A673 (cell line): ENCODE measurements around the gene DOK6. TPM values are rescaled to one million over a fixed set of nuclear protein-coding genes. Genes with fewer than 3 reads are reported as not detected.

ENCODE experiments used
- BruUV-seq: library from RNA; stranded (reverse); fragments of 400-500 nt; replicated peaks from 2 replicates; lab custom pipeline; 2021; lab: Mats Ljungman, UMichigan
- CTCF ChIA-PET: fragments of 300-600 bp; sonication (Branson Sonifier 250); formaldehyde crosslinking; loops from one replicate; lab custom pipeline; 2022; ENCODE audit warnings: antibody characterized with exemption; lab: Charles Lee
- POLR2A ChIA-PET: fragments of 300-600 bp; sonication (Branson Sonifier 250); formaldehyde crosslinking; loops from one replicate; lab custom pipeline; 2022; ENCODE audit warnings: antibody characterized with exemption; ENCODE audit not compliant: low non-redundant PET; lab: Charles Lee
- DNase-seq: peaks from one replicate; pipeline ENCODE4 v3.0.0-alpha.2; 2015; ENCODE audit warnings: low spot score
- H3K27ac ChIP-seq: fragments of 200-600 bp; sonication (generic); 2 replicates; pipeline ENCODE4 v1.5.1; 2016; ENCODE audit warnings: mixed run types, low read depth, mild to moderate bottlenecking, mixed read lengths, antibody characterized with exemption, low read length; ENCODE audit not compliant: poor library complexity, severe bottlenecking
- H3K27me3 ChIP-seq: fragments of 200-600 bp; sonication (generic); replicated peaks from 2 replicates; pipeline ENCODE4 v1.6.1; 2017; ENCODE audit warnings: mixed run types, low read depth, mild to moderate bottlenecking, mixed read lengths, antibody characterized with exemption, low read length; ENCODE audit not compliant: insufficient read depth, poor library complexity
- H3K36me3 ChIP-seq: fragments of 200-600 bp; sonication (generic); 2 replicates; pipeline ENCODE4 v1.6.1; 2016; ENCODE audit warnings: mixed run types, mild to moderate bottlenecking, mixed read lengths, antibody characterized with exemption, low read length; ENCODE audit not compliant: insufficient read depth, poor library complexity, severe bottlenecking
- H3K4me1 ChIP-seq: fragments of 200-600 bp; sonication (generic); 2 replicates; pipeline ENCODE4 v1.6.1; 2017; ENCODE audit warnings: mixed run types, mild to moderate bottlenecking, mixed read lengths, antibody characterized with exemption, low read length; ENCODE audit not compliant: insufficient read depth, poor library complexity, severe bottlenecking
- H3K4me3 ChIP-seq: fragments of 200-600 bp; sonication (generic); 2 replicates; pipeline ENCODE4 v1.5.1; 2016; ENCODE audit warnings: low read depth, mixed run types, mild to moderate bottlenecking, mixed read lengths, low read length; ENCODE audit not compliant: poor library complexity, severe bottlenecking
- H3K9me3 ChIP-seq: fragments of 200-600 bp; sonication (generic); 2 replicates; pipeline ENCODE4 v1.6.1; 2016; ENCODE audit warnings: mixed run types, low read depth, mild to moderate bottlenecking, mixed read lengths, antibody characterized with exemption, low read length; ENCODE audit not compliant: poor library complexity, severe bottlenecking
- EZH2 ChIP-seq: fragments of 200-600 bp; sonication (generic); IDR thresholded peaks from 2 replicates; pipeline ENCODE4 v1.6.1; 2017; ENCODE audit warnings: borderline replicate concordance, low read depth, mild to moderate bottlenecking, mixed read lengths, antibody characterized with exemption, low read length; ENCODE audit not compliant: poor library complexity, severe bottlenecking
- intact Hi-C: fragments of 100-400 bp; cut with micrococcal nuclease; formaldehyde crosslinking; loops from one replicate; pipeline ENCODE4 v1.10.0; 2022; ENCODE audit not compliant: unreplicated experiment
- total RNA-seq: library from RNA; stranded (reverse); gene quantifications from 2 replicates; pipeline ENCODE4 v1.2.3, GENCODE V29; 2021
- TF ChIP-seq, protein P1 (sequence below): fragments of 300-800, 200-600 bp; sonication (generic); conservative IDR thresholded peaks from 2 replicates; pipeline ENCODE4 v1.5.1; 2017; ENCODE audit warnings: low read depth, mild to moderate bottlenecking, antibody characterized with exemption, low read length, moderate library complexity, mixed read lengths

Gene DOK6
- total RNA-seq, 1 experiment from 2014 or later = 13.7 TPM

- DNase-seq = no peak
- BruUV-seq = no TSS peak
- no peaks in the 10 kb centered on the region for H3K27me3 ChIP-seq
- peaks cover 5% of the 10 kb centered on the region for H3K4me1 ChIP-seq
- no peak overlapping the region for H3K27ac ChIP-seq
- CTCF ChIA-PET = no interaction called here
- POLR2A ChIA-PET = no interaction called here
- no peak overlapping the region for H3K4me3 ChIP-seq
- TF ChIP-seq EZH2 = no peak
- H3K36me3 ChIP-seq = no peaks in the 10 kb centered on the region
- no peaks in the 10 kb centered on the region for H3K9me3 ChIP-seq
- intact Hi-C loops = no loop called here
These were observed 376.6 kb downstream of the DOK6 start for GRCh38 chr18:69777248-69777647.

DNA sequence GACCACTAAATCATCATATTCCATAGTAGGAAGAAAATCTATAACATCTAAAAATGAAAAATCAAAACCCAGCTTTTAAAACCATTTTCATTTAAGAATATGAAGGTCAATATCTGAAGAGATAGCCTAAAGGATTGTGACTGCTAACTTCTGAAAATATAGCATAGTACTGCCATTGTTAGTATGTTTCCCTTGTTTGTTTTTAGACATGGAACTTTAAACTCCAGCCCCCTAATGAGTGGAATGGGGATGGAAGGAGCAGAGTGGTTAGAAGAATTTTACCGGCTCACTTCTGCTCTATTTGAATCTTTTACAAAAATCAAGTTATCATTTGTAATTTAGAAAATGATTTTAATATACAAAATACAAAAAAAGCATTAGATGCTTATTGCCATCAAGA lies 378.0 kb downstream of the DOK6 start:
- Histone ChIP-seq H3K27me3 (no peaks in the 10 kb centered on the region), H3K4me1 (peaks cover 5% of the 10 kb centered on the region), H3K36me3 (no peaks in the 10 kb centered on the region), H3K27ac (no peak overlapping the region), H3K9me3 (no peaks in the 10 kb centered on the region), H3K4me3 (no peak overlapping the region)
- BruUV-seq = no TSS peak
- TF ChIP-seq, protein P1, sequence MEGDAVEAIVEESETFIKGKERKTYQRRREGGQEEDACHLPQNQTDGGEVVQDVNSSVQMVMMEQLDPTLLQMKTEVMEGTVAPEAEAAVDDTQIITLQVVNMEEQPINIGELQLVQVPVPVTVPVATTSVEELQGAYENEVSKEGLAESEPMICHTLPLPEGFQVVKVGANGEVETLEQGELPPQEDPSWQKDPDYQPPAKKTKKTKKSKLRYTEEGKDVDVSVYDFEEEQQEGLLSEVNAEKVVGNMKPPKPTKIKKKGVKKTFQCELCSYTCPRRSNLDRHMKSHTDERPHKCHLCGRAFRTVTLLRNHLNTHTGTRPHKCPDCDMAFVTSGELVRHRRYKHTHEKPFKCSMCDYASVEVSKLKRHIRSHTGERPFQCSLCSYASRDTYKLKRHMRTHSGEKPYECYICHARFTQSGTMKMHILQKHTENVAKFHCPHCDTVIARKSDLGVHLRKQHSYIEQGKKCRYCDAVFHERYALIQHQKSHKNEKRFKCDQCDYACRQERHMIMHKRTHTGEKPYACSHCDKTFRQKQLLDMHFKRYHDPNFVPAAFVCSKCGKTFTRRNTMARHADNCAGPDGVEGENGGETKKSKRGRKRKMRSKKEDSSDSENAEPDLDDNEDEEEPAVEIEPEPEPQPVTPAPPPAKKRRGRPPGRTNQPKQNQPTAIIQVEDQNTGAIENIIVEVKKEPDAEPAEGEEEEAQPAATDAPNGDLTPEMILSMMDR = no peak
- no peak for TF ChIP-seq EZH2
- ChIA-PET POLR2A (no interaction called here), CTCF (no interaction called here)
- intact Hi-C loops = no loop called here
- DNase-seq = no peak

- Histone ChIP-seq H3K9me3 (no peaks in the 10 kb centered on the region), H3K4me3 (no peak overlapping the region), H3K36me3 (no peaks in the 10 kb centered on the region), H3K27me3 (no peaks in the 10 kb centered on the region), H3K27ac (no peak overlapping the region), H3K4me1 (no peaks in the 10 kb centered on the region)
- CTCF ChIA-PET = no interaction called here
- TF ChIP-seq EZH2 = no peak
- TF ChIP-seq, protein P1 = no peak
- DNase-seq = no peak
- intact Hi-C loops = no loop called here
- no TSS peak for BruUV-seq
- POLR2A ChIA-PET = no interaction called here
These were observed 380.2 kb downstream of the DOK6 start for GRCh38 chr18:69780851-69781250.

DNA sequence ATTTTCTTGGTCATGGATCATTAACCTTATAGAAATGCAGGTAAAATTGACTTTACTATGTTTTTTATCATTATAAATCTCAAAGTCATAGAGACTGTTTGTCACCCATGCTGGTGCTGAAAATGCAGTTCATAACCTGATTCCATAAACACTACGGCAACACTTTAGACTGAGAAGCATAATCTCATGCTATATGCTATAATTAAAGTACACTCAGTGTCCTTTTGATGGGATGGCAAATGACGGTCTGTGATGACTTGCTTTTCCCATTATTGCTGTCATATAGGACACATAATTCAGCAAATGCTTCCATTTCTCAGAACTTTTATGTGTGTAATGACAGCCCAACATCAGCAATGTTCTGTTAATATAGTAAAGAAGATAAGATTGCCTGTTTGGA lies 384.1 kb downstream of the DOK6 start:
- intact Hi-C loops = no loop called here
- no peak for TF ChIP-seq EZH2
- TF ChIP-seq, protein P1 = no peak
- Histone ChIP-seq H3K9me3 (no peaks in the 10 kb centered on the region), H3K27ac (no peak overlapping the region), H3K36me3 (no peaks in the 10 kb centered on the region), H3K4me1 (peaks cover 5% of the 10 kb centered on the region), H3K4me3 (no peak overlapping the region), H3K27me3 (no peaks in the 10 kb centered on the region)
- no peak for DNase-seq
- no TSS peak for BruUV-seq
- POLR2A ChIA-PET = no interaction called here
- CTCF ChIA-PET = no interaction called here
